ENCODE measurements around the gene MMD.
"Not testable (repeated sequence)": the region's sequence is repeated elsewhere in the genome, so short reads cannot be mapped to it uniquely, and the experiment has no call there.

MMD gene

DNA sequence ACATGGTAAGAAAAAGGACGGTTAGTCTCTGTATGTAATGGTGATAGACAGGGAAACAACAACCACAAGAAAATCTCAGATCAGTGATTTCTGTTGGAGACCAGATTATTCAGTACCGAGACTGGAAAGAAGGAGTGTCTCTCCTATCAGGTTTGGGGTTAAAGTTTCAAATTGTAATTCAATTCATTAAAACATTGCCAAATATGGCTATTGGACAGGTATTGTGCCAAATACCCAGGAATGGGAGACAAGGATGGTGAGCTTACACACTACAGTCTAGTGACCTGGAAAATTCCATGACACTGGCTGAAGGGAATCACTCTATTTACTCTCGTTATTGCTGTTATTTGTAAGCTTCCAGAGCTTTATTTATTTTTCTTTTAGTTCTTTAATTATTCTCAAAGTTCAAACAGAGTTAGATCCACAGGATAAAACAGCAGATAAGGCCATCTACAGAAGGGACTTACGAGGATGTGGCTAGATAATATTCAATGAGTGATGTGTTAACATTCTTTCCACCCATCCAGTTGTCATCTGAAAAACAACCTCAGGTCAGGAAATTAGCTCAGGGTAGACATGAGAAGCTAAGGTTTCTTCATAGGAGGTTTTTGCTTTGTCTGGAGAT, 25.1 kb upstream of the MMD start:
- no peak overlapping the region for H3K4me3 ChIP-seq (replicated peaks; ENCODE audit: low read depth, low read length)
- no peaks in the 10 kb centered on the region for H3K36me3 ChIP-seq (ENCODE audit: control insufficient read depth, insufficient read depth, low read length)
- no peaks in the 10 kb centered on the region for H3K27me3 ChIP-seq (replicated peaks; ENCODE audit: control insufficient read depth, insufficient read depth, low read length)
- no peak for DNase-seq (ENCODE audit: extremely low read depth, insufficient read length)
- TF ChIP-seq, protein P1, sequence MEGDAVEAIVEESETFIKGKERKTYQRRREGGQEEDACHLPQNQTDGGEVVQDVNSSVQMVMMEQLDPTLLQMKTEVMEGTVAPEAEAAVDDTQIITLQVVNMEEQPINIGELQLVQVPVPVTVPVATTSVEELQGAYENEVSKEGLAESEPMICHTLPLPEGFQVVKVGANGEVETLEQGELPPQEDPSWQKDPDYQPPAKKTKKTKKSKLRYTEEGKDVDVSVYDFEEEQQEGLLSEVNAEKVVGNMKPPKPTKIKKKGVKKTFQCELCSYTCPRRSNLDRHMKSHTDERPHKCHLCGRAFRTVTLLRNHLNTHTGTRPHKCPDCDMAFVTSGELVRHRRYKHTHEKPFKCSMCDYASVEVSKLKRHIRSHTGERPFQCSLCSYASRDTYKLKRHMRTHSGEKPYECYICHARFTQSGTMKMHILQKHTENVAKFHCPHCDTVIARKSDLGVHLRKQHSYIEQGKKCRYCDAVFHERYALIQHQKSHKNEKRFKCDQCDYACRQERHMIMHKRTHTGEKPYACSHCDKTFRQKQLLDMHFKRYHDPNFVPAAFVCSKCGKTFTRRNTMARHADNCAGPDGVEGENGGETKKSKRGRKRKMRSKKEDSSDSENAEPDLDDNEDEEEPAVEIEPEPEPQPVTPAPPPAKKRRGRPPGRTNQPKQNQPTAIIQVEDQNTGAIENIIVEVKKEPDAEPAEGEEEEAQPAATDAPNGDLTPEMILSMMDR (IDR thresholded peaks at IDR 0.05; ENCODE audit: insufficient read depth, low read length, poor library complexity, severe bottlenecking) = no peak

DNA sequence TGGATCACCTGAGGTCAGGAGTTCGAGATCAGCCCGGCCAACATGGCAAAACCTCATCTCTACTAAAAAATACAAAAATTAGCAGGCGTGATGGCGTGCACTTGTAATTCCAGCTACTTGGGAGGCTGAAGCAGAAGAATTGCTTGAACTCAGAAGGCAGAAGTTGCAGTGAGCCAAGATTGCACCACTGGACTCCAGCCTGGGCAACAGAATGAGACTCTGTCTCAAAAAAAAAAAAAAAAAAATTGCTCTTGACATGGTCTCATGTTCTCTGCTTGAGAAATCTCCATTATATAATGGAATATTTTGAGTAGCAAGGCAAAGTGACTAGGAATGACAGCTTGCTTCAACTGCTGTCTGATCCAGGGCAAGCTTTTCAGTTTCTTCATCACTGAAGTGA, 24.4 kb upstream of the MMD start:
- H3K4me3 ChIP-seq (replicated peaks; ENCODE audit: low read depth, low read length); H3K27me3 ChIP-seq (replicated peaks; ENCODE audit: control insufficient read depth, insufficient read depth, low read length); H3K36me3 ChIP-seq (ENCODE audit: control insufficient read depth, insufficient read depth, low read length); DNase-seq (ENCODE audit: extremely low read depth, insufficient read length): not testable (repeated sequence)

DNA sequence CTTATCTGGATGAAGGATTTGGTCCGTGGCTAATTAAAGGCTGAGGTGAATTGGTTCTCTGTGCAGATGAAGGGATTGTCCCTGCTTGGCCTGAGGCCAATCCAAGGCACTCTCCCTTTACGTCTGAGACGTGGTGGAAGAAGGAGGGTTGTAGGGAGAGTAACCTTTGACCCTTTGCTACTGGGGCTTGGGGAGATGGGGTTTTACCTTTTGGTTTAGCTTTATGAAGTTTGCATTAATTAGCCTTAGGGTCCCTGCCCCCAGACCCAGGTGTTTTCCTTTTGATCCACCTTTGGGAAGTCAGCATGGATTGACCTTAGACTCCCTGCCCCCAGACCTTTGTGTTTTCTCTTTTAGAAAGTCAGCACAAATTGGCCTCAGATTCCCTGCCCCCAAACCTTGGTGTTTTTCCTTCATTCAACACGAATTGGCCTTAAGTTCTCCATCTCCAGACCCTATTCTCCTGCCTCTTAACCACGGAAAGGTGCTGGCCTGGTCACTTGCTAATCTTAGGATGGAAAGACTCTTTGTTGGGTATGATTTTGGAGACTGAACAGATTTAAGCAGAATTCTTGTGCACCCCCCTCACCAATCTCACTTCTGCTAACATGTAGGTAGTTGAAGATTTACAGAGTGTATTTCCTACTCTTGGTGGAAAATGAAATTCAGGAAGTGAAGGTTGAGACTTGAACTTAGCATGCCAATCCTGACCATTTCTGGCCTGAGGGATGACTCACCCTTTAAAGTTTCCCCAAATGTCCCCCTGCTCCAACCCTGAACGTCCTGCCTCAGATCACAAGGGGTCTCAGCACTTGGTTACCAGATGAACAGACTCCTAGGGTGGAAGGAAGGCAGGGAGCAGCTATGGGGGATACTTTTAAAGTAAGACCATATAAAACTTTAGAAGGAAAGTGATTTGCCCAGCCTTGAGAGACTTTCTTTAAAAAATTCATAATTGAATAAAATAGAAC, 23.1 kb upstream of the MMD start:
- DNase-seq (ENCODE audit: extremely low read depth, insufficient read length) = no peak
- H3K4me3 ChIP-seq (replicated peaks; ENCODE audit: low read depth, low read length) = no peak overlapping the region
- no peaks in the 10 kb centered on the region for H3K27me3 ChIP-seq (replicated peaks; ENCODE audit: control insufficient read depth, insufficient read depth, low read length)
- TF ChIP-seq, protein P1 (IDR thresholded peaks at IDR 0.05; ENCODE audit: insufficient read depth, low read length, poor library complexity, severe bottlenecking) = no peak
- H3K36me3 ChIP-seq (ENCODE audit: control insufficient read depth, insufficient read depth, low read length) = no peaks in the 10 kb centered on the region

DNA sequence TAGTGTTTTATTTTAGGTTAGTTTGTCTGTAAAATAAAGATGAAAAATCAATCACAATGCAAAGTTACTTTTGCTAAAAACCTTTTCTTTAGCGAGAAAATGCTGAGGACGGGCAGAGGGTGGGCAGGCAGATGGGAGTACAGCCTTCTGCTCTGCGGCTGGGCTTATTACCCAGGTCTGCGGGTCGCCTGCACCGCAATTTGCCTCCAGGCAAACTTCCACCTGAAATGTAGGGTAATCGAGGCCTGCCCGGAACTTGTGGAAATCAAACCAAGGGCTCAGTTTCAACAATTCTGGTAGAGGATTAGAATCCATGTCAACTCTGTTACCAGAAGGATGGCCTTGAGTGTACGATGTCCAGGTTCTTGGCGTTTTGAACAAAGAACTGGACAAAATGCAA, 22.3 kb upstream of the MMD start:
- Histone ChIP-seq H3K36me3 (ENCODE audit: control insufficient read depth, insufficient read depth, low read length) (no peaks in the 10 kb centered on the region), H3K27me3 (replicated peaks; ENCODE audit: control insufficient read depth, insufficient read depth, low read length) (no peaks in the 10 kb centered on the region), H3K4me3 (replicated peaks; ENCODE audit: low read depth, low read length) (no peak overlapping the region)
- no peak for DNase-seq (ENCODE audit: extremely low read depth, insufficient read length)
- TF ChIP-seq, protein P1 (IDR thresholded peaks at IDR 0.05; ENCODE audit: insufficient read depth, low read length, poor library complexity, severe bottlenecking) = no peak

DNA sequence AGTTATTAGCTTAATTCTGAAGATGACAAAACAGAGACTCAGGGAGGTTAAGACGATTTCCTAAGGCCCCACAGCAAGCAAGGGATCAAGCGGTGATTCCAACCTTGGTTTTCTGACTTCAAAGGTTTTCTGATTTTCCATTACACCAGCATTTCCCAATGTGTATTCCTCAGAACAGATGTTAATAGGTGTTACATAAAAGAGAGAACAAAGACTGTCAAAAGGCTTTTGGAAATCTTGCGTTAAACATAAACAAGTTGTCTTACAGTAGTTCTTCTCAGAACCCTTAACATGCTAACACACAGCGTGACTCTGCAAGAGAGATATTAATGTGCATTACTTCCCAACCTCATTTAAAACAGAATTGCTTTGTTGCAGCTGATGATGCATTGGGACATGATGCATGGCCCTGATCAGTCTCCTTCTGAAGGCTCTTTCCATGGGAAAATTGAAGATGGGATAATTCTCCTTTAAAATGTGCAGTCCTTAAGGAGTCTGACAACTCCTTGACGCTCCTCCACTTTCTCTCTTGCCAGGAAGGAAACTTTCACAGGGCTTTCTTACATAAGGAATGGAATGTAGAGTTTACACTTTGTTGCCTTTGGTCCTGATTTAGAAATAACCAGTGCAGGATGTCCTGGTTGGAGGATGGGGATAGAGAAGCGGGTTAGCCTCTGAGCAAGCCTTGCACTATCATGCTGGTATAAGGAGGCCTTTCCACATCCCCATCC, 21.5 kb upstream of the MMD start:
- Histone ChIP-seq H3K36me3 (ENCODE audit: control insufficient read depth, insufficient read depth, low read length) (no peaks in the 10 kb centered on the region), H3K27me3 (replicated peaks; ENCODE audit: control insufficient read depth, insufficient read depth, low read length) (no peaks in the 10 kb centered on the region), H3K4me3 (replicated peaks; ENCODE audit: low read depth, low read length) (no peak overlapping the region)
- TF ChIP-seq, protein P1 (IDR thresholded peaks at IDR 0.05; ENCODE audit: insufficient read depth, low read length, poor library complexity, severe bottlenecking) = no peak
- no peak for DNase-seq (ENCODE audit: extremely low read depth, insufficient read length)

DNA sequence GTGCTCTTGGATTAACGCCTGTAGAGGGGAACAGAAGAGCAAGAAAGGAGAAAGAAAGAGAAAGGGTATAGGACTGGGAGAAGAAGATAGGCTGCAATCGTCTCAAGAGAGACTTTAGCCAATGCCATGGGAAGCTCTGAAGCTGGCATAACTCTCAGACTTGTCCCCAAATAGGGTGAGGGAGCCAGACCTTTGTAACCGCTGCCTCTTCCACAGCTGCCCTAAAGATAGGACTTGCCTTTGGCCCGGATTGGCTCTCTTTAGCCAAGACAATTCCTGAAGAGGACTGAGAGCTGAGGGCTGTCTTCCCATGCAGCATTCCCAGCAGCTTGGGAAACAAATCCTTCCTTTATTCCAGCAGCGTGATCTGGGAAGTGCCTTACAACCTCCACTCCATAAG, 20.8 kb upstream of the MMD start:
- TF ChIP-seq, protein P1 (IDR thresholded peaks at IDR 0.05; ENCODE audit: insufficient read depth, low read length, poor library complexity, severe bottlenecking) = no peak
- no peaks in the 10 kb centered on the region for H3K27me3 ChIP-seq (replicated peaks; ENCODE audit: control insufficient read depth, insufficient read depth, low read length)
- no peak for DNase-seq (ENCODE audit: extremely low read depth, insufficient read length)
- no peak overlapping the region for H3K4me3 ChIP-seq (replicated peaks; ENCODE audit: low read depth, low read length)
- no peaks in the 10 kb centered on the region for H3K36me3 ChIP-seq (ENCODE audit: control insufficient read depth, insufficient read depth, low read length)

Data from GM06990 (cell line).